Body of pancreas (tissue), 4 donors: ENCODE results near the gene NAIF1. TPM values are rescaled to one million over a fixed set of nuclear protein-coding genes. Genes with fewer than 3 reads are reported as not detected.

Experiments
- ATAC-seq: fragments of 150-250 bp; one replicate; pipeline ENCODE4 v1.9.1; 2016
- DNase-seq, 4 donors: peaks; one replicate each; pipeline ENCODE4 v3.0.0-alpha.2; 2019
- H3K27ac ChIP-seq, 4 donors: fragments of 200-600 bp; sonication (generic); 1 replicate in 3 of 4; 2 replicates in 1 of 4; pipeline versions ENCODE4 v1.5.1 to v1.6.1; 2016 to 2019; ENCODE audit warnings: mild to moderate bottlenecking in 1 of 4, mixed read lengths in 1 of 4, moderate library complexity in 1 of 4
- H3K27me3 ChIP-seq, 2 donors: fragments of 200-600 bp; sonication (generic); one replicate each; pipeline ENCODE4 v1.6.0; 2016; ENCODE audit warnings: mild to moderate bottlenecking in 1 of 2
- H3K36me3 ChIP-seq, 2 donors: fragments of 200-600 bp; sonication (generic); replicated peaks in 1 of 2; 2 replicates each; pipeline ENCODE4 v1.5.1; 2016; ENCODE audit warnings: low read depth in 2 of 2; ENCODE audit not compliant: insufficient read depth in 1 of 2
- H3K4me1 ChIP-seq: fragments of 200-600 bp; sonication (generic); one replicate; pipeline ENCODE4 v1.6.0; 2016
- H3K4me3 ChIP-seq, 2 donors: fragments of 200-600 bp; sonication (generic); 1 replicate in 1 of 2; 2 replicates in 1 of 2; pipeline ENCODE4 v1.5.1; 2016 to 2019
- H3K9me3 ChIP-seq, 3 donors: fragments of 200-600 bp; sonication (generic); 1 replicate in 2 of 3; 2 replicates in 1 of 3; pipeline ENCODE4 v1.5.1; 2016
- POLR2A ChIP-seq, 3 donors: fragments of 450-650 bp; IDR thresholded peaks; one replicate each; pipeline ENCODE4 v1.6.1; 2016; ENCODE audit warnings: antibody characterized with exemption in 3 of 3, mild to moderate bottlenecking in 2 of 3
- WGBS, 2 donors: methylation state at CpG; one replicate each; pipeline ENCODE4 v1.1.5; 2017; 5-methylcytosine and 5-hydroxymethylcytosine counted together
- intact Hi-C: fragments of 100-400 bp; cut with DNase I; formaldehyde crosslinking; loops from one replicate; pipeline ENCODE4 v1.15.1; 2023
- total RNA-seq, 2 donors: library from RNA; depleted of rRNA; stranded (reverse); fragments of >200 nt; gene quantifications; one replicate each; pipeline ENCODE4 v1.1.0, GENCODE V29; 2016
- TF ChIP-seq, protein P1 (sequence below), 7 experiments: fragments of 450-650 bp in 4 of 7; fragments of 200-600 bp in 3 of 7; sonication (generic) in 3 of 7; IDR thresholded peaks; one replicate each; pipeline ENCODE4 v1.5.1; 2016 to 2019; ENCODE audit warnings: antibody characterized with exemption in 7 of 7

NAIF1 gene
- total RNA-seq, 2 donors from 2014 or later: 1.3 to 4.9 TPM

GRCh38 chr9:128088253-128088945, 21.3 kb upstream of the NAIF1 start:
- ATAC-seq (no peak), DNase-seq (no peak)
- Histone ChIP-seq H3K4me3 (no peak overlapping the region), H3K4me1 (peaks cover 10% of the 10 kb centered on the region), H3K27ac (no peak overlapping the region), H3K9me3 (no peaks in the 10 kb centered on the region), H3K36me3 (no peaks in the 10 kb centered on the region), H3K27me3 (no peaks in the 10 kb centered on the region)
- TF ChIP-seq, protein P1, sequence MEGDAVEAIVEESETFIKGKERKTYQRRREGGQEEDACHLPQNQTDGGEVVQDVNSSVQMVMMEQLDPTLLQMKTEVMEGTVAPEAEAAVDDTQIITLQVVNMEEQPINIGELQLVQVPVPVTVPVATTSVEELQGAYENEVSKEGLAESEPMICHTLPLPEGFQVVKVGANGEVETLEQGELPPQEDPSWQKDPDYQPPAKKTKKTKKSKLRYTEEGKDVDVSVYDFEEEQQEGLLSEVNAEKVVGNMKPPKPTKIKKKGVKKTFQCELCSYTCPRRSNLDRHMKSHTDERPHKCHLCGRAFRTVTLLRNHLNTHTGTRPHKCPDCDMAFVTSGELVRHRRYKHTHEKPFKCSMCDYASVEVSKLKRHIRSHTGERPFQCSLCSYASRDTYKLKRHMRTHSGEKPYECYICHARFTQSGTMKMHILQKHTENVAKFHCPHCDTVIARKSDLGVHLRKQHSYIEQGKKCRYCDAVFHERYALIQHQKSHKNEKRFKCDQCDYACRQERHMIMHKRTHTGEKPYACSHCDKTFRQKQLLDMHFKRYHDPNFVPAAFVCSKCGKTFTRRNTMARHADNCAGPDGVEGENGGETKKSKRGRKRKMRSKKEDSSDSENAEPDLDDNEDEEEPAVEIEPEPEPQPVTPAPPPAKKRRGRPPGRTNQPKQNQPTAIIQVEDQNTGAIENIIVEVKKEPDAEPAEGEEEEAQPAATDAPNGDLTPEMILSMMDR (IDR thresholded peaks at IDR 0.05): no peak
- intact Hi-C loops: no loop called here
- 75 to 83% methylated on average over 9 of the region's 9 CpGs for WGBS, 2 donors

- intact Hi-C loops: no loop called here
- TF ChIP-seq, protein P1 (IDR thresholded peaks at IDR 0.05): no peak
- no peak for TF ChIP-seq POLR2A (IDR thresholded peaks at IDR 0.05)
- Histone ChIP-seq H3K36me3 (no peaks in the 10 kb centered on the region), H3K27ac (no peak overlapping the region), H3K9me3 (no peaks in the 10 kb centered on the region), H3K4me3 (no peak overlapping the region), H3K27me3 (no peaks in the 10 kb centered on the region), H3K4me1 (peaks cover 5% of the 10 kb centered on the region)
- DNase-seq (no peak), ATAC-seq (no peak)
- WGBS, 2 donors: 68 to 77% methylated on average over 10 of the region's 10 CpGs
Observed at GRCh38 chr9:128087262-128087661, 20.1 kb upstream of the NAIF1 start.

DNA sequence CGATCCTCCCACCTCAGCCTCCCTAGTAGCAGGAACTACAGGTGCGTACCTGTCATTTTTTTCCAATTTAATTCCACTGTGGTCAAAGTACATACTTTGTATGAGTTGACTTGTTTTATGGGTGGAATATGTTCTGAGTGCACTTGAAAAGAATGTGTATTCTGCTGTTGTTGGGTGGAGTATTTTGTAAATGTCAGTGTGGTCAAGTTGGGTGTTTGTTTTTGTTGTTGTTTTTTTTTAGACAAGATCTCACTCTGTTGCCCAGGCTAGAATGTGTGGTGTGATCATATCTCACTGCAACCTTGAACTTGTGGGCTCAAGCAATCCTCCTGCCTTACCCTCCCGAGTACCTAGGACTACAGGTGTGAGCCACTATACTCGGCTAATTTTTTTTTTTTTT, 18.8 kb upstream of the NAIF1 start:
- 70 to 75% methylated on average over 4 of the region's 4 CpGs for WGBS, 2 donors
- intact Hi-C loops: no loop called here
- peaks cover 17% of the 10 kb centered on the region for H3K4me1 ChIP-seq
- no peak overlapping the region for H3K27ac ChIP-seq
- no peak for ATAC-seq
- H3K4me3 ChIP-seq: no peak overlapping the region
- H3K27me3 ChIP-seq: no peaks in the 10 kb centered on the region
- no peak for DNase-seq
- no peaks in the 10 kb centered on the region for H3K9me3 ChIP-seq
- no peaks in the 10 kb centered on the region for H3K36me3 ChIP-seq
- TF ChIP-seq, protein P1 (IDR thresholded peaks at IDR 0.05): no peak
- no peak for TF ChIP-seq POLR2A (IDR thresholded peaks at IDR 0.05)

- WGBS, 2 donors: 85 to 93% methylated on average over 4 of the region's 4 CpGs
- TF ChIP-seq, protein P1 (IDR thresholded peaks at IDR 0.05): no peak
- TF ChIP-seq POLR2A (IDR thresholded peaks at IDR 0.05): no peak
- Histone ChIP-seq H3K9me3 (no peaks in the 10 kb centered on the region), H3K27me3 (no peaks in the 10 kb centered on the region), H3K4me3 (no peak overlapping the region), H3K27ac (no peak overlapping the region), H3K4me1 (peaks cover 29% of the 10 kb centered on the region), H3K36me3 (no peaks in the 10 kb centered on the region)
- DNase-seq (no peak), ATAC-seq (no peak)
- intact Hi-C loops: no loop called here
Observed at GRCh38 chr9:128084746-128085145, 17.6 kb upstream of the NAIF1 start.

DNA sequence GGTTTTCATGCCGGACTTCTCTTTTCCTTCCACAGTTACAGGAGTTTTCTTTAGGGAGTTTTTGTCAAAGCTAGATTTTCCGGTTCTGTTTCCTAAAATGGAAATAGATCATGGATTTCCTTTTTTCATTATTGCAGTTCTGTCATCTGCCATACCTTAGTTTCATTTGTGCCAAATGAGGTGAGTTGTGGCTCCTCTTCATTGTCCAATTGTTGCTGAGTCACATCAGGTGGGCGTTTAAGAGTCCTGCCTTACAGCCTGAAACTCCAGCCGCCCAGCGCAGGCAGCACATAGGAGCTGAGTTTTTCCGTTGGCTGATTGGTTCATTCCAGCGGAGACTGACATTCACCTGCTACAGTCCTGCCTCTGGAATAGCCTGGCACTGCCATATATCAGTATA, 15.0 kb upstream of the NAIF1 start:
- H3K4me1 ChIP-seq: peaks cover 55% of the 10 kb centered on the region
- DNase-seq: no peak

More for the DNA sequence above, 15.0 kb upstream of the NAIF1 start:
- ATAC-seq: no peak
- H3K27me3 ChIP-seq: no peaks in the 10 kb centered on the region
- H3K36me3 ChIP-seq: no peaks in the 10 kb centered on the region
- no peaks in the 10 kb centered on the region for H3K9me3 ChIP-seq
- 52 to 67% methylated on average over 7 of the region's 7 CpGs for WGBS, 2 donors
- TF ChIP-seq POLR2A (IDR thresholded peaks at IDR 0.05): no peak
- TF ChIP-seq, protein P1 (IDR thresholded peaks at IDR 0.05): no peak
- intact Hi-C loops: no loop called here
- no peak overlapping the region for H3K4me3 ChIP-seq
- peak overlapping the region in 3 of 4 donors; percentile 15 to 57 (median 44) for H3K27ac ChIP-seq
